Mucosa of gallbladder (tissue), 1 donor: ENCODE data around the gene RFC3. TPM values are rescaled to one million over a fixed set of nuclear protein-coding genes. Genes with fewer than 3 reads are reported as not detected.

ENCODE experiments used
- DNase-seq: peaks from one replicate; pipeline ENCODE4 v3.0.0-alpha.2; 2020; ENCODE audit warnings: low spot score
- total RNA-seq: library from RNA; stranded (reverse); gene quantifications from one replicate; pipeline ENCODE4 v1.2.1, GENCODE V29; 2021
- donor health status: DM: no; HTN: no; CAD: no.

The RFC3 gene
- total RNA-seq, 1 donor from 2014 or later: 3.7 TPM

DNA sequence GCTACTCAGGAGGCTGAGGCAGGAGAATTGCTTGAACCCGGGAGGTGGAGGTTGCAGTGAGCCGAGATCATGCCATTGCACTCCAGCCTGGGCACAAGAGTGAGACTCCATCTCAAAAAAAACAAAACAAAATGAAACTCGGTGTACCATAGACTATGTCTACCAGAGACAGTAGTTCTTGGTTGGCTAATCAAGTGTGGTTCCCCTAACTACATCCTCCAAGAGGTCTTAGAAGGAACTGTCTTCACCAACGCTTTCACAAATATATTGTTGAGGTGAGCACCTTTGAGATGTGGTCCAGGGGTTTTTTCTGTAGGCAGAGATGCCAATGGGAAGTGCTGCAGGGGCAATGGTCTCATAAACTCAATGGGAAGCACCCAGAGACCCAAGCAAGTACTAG lies 48.0 kb downstream of the RFC3 start:
- DNase-seq: no peak

DNA sequence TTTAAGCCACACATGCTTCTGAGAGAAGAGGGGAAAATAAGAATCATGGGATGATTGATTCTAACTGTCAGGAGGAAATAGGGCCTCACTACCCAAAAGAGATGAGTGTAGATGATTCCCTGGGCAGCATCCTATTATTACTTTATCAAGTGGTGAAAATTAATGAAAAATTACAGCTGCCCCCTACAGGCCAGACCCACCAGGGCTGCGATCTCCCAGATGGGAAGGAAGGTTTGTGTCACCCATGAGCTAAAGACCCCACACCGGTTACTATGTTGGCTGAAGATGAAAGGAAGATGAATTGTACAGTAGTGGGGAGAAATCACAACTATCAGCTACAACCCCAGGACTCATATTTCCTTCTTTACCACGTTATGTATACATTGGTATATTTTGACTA lies 49.5 kb downstream of the RFC3 start:
- no peak for DNase-seq

DNA sequence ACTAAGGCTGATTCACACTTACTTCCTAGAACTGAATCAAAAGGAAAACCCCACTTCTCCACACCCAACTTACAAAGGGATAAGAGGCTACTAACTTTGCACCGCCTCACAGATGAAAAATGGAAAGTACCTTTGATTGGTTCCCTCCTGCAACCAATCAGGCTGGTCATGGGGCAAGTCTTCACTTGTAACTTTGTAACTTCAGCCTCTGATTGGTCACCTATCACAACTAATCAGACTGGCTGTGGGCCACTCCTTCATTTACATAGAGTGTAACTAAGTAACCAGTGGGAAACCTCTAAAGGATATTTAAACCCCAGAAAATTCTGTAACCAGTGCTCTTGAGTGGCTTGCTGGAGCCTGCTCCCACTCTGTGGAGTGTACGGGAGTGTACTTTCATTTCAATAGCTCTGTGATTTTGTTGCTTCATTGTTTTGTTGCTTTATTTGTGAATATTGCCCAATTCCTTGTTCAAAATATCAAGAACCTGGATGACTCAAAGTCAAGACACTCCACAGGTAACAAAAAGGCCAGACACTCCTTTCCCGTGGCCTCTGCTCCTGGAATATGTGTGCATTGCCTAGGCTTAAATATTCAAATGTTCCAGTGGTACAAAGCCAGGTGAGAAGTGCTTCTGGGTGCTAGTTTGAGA lies 50.5 kb downstream of the RFC3 start:
- DNase-seq: no peak

DNA sequence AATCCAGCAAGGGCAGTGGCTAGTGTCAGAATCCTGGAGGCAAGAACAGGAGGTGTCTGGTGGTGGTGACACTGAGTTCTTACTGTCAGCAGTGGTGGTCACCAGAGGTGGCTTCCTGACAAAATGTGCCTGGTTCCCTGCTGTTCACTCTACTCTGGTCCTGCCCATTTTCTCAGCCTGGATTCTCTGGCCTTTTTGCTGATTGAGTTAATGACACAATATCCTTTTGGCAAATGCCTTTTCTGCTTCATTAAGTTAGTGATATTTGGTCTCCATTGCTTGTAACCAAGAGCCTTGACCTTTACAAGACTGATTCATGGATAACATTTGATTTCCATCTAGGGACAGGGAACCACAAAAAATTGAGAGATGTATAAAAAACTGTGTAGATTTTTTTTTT lies 51.1 kb downstream of the RFC3 start:
- no peak for DNase-seq

DNA sequence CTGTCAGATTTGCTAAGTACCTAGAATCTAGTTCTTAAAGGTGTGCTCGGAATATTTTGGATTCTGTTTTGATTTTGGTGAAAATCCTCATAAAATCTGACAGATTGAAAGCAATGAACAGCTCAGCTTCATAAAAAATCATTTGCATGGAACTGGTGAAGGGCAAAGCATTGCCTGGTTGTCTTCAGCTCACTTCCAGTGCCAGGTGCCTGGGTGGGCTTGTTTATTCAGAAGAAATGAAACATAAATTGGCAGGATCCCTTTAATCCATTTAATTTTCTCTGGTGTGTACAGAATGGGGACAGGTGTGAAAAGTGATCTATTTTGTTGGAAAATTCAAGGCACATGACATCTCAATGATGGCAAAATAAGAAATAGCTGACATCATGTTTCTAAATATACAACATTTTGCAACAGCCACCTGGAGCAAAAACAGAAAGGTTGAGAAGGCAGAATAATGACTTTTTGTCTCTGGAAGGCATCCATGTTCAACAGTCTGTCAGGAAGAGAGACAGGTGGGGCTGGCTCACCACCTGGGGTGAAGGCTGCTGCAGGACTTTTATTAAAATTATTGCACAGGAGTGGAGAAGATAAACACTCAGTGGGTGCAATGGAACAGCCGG lies 52.2 kb downstream of the RFC3 start:
- DNase-seq: no peak

DNA sequence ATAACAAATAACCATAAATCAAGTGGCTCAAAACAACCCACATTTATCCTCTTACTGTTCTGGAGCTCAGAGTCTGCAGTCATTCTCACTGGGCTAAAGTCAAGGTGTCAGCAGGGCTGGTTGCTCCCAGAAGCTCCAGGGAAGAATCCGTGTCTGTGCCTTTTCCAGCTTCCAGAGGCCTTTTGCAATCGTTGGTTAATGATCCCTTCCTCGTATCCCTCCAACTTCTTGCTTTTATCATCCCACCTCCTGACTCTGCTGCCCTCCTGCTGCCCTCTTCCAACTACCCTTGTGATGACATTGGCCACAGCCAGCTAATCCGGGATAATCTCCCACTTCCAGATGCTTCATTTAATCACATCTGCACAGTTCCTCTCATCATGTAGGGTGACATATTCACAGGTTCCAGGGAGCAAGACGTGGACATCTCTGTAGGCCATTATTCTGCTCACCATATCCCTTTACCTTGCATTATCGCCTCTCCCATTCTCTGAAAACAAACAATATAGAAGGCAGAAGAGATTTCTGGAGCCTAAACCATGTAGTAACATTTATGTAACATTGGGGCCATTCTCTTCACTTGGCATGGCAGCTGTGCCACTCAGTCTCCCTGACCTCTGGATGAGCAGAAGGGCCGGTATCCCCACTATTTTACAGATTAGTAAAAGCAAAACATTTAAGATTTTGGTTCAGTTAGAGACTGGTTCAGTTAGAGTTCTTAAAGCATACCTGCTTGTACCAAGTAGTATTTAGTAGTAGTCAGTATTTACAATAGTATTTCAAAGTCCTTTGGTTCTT lies 53.5 kb downstream of the RFC3 start:
- DNase-seq: no peak

DNA sequence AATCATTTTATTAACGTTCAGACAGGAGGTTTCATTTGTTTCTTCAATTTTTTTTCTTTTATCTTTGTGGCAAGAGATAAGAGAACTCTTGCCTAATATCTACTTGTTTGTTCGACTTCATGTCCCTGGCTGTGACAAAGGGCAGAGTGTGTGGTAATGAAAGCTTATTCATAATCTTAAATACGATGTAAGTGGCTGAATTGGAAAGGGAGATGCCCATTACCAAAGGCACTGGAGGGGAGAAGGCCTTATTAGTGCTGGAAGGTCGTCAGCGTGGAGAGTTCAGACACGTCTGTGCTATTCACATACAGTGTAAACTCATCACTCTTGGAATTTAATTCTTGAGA lies 54.0 kb downstream of the RFC3 start:
- no peak for DNase-seq

DNA sequence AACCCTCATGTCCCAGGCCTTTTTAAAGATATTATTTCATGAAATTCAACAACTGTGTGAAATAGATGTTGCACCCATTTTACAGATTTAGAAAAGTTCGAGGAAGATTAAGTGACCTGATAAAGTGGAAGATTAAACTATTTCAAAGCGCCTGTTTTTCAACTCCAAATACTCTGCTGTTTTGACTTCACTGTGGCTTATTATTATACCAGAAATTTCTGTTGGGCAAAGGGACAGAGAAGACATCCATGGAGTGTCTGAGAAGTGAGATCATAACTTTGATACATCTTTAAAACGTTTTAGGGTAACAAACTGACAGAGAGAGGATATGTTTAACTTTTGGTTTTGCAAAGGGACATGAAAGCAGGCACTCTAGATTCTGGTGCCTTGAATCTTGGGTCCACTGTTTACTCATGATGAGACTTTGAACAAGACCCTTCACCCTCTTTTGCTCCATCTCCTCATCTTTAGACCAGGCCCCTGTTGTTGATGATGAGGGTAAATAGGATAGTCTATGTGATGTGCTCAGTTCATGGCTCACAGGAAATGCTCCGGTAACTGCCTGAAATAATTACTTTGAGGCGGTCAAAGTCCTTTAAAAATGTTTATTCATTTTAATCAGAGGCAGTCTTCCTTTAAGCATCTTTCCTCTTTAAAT lies 55.4 kb downstream of the RFC3 start:
- no peak for DNase-seq

DNA sequence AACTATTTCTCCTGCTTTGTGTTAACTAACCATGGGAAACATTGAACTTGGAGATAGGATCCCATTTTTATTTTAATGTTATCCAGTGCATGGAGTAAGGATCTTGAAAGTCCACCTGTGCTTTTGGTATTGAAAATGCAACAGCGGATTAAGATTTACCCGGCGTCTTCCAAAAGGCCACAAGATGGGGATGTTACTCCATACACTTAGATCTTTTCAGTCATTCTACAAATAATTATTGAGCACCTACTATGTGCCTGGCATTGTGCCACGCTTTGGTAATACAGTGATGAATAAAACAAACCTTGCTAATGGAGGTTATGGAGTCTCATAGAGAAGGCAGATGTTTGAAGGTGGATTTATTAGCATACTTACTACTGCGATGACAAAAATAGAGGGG lies 56.9 kb downstream of the RFC3 start:
- no peak for DNase-seq

DNA sequence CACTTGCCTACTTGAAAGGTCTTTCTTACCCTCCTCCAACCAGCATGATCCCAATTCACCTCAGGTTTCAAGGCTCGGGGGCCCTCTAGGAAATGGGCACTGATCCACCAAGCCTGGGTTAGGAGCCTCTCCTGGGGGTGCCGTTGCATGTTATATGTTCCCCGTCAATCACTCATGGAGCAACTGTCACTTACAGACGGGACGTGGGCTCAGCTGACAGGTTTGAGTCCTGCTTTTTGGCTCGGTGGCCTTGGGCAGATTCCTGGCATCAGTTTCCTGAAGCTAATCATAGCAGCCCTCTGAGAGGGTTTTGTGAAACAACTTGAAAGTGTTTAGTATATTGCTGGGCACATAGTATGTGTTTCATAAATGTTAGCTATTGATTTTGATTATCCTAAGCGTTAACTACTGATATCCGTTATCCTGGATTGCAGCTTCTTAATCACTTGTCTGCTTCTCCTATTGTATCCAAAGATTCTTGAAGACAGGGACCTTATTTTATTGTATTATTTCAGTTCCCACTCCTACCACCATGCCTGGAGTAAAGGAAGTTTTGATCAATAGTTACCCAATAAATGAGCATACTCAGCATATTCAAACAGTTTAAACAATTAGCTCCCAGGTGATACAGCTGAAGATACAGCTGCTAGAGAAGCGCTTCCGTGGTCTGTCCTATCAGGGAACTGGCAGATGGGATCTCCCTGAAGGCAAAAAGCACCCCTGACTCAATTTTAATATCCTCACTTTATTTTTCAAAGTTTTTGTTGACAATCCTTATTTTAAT lies 57.9 kb downstream of the RFC3 start:
- no peak for DNase-seq

DNA sequence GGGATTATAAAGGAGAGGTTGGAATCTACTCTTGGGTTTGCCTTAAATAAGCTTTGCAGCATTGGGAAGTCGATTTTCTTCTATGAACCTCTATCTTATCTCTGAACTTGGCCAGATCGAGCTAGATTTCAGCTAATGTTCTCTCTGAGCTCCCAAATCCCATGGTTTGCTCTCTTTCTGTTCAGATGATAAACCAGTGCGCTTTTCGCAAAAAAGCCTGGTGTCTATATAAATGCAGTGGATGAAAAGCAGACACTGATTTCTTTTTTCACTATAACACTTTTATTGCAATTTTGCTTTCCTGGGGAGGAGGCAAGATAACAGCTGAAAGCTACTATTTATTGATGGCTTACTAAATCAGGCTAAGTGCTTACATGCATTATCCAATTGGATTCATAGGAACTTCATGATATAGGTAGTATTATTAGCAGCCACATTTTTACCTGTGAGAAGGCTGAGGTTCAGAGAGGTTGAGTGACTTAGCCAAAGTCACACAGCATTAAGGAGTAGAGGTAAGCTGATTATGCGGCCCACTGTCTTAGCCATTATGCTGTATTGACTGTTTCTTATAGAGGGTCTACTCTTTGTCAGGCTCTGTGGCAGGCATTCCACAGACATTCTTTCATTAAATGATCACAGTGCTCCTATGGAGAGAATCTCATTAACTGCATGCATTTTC lies 58.9 kb downstream of the RFC3 start:
- no peak for DNase-seq

DNA sequence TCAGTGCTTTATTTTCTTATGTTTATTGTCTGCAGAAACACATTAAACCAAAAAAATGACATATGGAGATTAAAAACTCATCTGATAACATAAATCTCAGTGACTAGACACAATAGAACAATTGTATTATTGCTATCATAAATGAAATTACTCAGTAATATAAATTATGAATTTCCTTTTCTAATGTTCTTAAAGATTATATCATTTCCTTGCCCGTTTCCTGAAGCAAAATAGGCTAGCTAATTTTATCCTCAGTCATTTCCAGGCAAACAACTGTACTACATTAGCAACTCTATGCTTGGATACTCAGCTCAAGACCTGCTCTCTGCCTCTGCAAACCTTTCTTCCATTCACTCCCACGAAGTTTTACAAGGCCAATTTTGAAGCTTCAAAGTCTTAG lies 61.2 kb downstream of the RFC3 start:
- no peak for DNase-seq

DNA sequence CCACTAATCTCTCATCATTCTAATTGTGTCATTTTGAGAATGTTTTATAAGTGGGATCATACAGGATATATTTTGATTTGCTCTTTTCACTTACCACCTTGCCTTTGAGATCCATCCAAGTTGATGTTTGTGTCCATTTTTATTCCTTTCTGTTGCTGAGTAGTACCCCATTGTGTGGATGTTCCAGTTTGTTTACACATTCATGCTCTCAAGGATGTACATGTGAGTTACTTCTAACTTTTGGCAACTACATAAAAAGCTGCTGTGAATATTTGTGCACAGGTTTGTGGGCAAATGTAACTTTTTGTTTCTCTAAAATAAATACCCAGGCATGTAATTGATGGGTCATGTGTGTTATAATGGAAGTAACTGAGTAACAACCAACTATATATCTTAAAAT lies 64.9 kb downstream of the RFC3 start:
- DNase-seq: no peak

DNA sequence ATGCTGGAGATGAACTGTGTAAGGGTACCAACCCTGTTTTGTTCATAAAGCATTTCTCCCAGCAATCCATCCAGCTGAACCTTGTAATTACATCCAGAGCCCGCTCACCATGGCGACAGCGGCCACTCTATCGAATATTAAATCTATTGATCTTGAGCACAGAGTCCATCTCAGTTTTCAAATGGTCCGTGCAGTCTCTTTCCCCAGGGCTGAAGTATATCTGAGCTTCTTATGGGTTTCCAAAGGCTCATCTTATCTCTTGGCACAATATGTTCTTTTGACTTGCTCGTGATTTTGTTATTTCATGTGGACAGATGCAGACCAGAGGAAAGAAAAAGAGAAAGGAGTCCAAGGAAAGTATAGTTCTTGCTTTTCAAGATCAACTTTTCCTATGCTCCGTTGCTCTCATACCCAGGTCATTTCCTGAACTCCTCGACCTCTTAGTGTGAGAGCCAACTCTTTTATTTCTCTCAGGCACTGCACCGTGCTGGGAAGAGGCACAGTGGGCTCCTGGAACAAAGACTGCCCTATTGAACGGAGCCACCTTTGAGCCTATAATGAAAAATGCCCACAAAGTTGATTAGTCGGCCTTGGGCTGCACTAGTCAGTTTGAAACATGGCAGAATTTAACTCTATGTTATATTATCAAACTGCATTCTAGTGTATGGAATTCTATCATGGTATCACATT lies 66.7 kb downstream of the RFC3 start:
- DNase-seq: no peak
